Renal cortical epithelial cell (primary cell): Measurements from ENCODE around the gene CDK15. TPM values are rescaled to one million over a fixed set of nuclear protein-coding genes. Genes with fewer than 3 reads are reported as not detected.

Source experiments
- DNase-seq: peaks from one replicate; pipeline ENCODE4 v3.0.0-alpha.2; 2011; ENCODE audit warnings: low read depth
- total RNA-seq: library from RNA; depleted of rRNA; stranded (reverse); fragments of >200 nt; gene quantifications from 2 replicates; pipeline ENCODE4 v1.2.3, GENCODE V29; 2014

The CDK15 gene
- total RNA-seq, 1 donor from 2014 or later, result 0.55 TPM

DNA sequence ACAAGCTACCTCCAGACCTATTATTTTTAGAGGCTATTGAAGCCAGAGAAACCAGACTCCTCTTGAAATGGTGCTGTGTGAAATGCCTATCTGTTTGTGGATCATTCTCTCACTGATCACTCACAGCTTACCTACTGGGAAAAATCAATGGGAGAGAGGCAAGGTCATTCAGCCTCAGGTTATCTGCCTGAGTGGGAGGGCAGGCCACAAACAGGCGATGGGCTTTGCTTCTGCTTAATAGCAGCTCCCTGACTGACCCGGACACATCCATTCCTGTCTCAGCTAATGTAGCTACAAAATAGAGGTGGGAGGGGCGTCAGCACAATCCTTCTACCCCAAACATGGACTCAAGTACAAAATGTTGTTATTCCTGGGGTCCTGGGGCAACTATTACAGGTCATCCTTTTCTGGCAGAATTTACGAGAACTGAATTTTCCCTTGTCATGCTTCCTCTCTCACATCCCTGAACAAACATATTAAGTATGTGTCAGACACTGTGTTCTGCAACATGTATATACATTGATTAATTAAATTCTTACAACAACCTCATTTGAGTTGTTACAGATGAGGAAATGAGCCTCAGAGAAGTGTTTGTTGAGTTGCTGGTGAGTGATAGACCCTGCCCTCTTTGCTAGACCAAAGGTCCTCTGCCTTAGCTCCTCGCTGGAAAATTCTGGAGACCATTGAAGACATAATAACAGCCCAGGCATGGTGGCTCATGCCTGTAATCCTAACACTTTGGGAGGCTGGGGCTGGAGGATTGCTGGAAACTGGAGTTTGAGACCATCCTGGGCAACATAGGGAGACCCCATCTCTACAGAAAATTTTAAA lies 60.5 kb downstream of the CDK15 start:
- DNase-seq, result no peak

- no peak for DNase-seq
These were observed 65.1 kb downstream of the CDK15 start for GRCh38 chr2:201871471-201871870.

- DNase-seq, result no peak
These were observed 66.3 kb downstream of the CDK15 start for GRCh38 chr2:201872591-201872990.

- no peak for DNase-seq
These were observed 73.7 kb downstream of the CDK15 start for GRCh38 chr2:201879996-201880395.

GRCh38 chr2:201880579-201880978 lies 74.2 kb downstream of the CDK15 start:
- DNase-seq, result no peak

DNA sequence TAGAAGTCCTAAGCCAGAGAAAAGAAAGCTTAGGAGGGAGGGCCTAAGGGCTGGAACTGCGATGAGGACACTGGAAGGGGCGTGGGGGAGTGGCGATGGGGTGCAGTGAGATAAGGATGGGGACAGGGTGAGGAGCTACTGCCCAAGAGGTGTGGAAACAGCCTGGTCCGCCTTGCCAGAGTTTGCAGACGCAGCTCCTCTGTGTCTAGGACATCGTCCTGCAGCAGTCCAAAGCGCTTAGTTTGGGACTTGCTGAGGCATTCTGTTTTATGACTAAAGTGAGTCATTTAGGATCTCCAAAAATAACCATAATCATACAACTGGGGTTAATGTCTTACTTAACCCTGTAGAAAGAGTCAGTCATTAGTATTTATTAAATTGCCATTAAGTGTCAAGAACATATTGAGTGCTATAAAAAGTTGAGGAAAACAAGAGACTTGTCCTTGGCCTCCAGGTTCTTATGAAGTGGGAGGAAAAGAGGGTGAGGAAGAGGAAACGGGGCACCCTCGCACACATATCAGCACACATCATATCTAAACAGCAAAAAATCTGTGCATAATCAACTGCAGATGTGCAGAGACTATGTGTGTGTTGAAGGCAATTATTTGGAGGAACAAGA lies 74.8 kb downstream of the CDK15 start:
- peak; percentile 61 for DNase-seq

DNA sequence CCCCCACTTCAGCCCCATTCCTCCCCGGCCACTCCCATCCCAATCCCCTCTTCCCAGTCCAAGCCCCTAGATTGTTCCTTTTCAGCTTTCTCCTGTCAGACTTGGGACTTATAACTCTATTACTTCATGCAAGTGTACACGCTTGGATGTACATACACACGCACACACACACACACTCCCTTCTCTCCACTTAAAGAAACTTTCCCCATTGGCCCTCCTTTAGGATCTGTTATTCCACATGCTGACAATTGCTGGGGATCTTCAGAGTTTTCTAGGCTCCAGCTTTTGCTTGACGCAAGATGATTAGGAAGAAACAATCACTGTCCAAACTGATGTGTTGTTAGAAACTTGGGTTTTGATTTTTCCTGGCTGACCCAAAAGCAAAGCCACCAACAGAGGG lies 75.4 kb downstream of the CDK15 start:
- DNase-seq, result no peak

- no peak for DNase-seq
These were observed 76.2 kb downstream of the CDK15 start for GRCh38 chr2:201882353-201883090.

DNA sequence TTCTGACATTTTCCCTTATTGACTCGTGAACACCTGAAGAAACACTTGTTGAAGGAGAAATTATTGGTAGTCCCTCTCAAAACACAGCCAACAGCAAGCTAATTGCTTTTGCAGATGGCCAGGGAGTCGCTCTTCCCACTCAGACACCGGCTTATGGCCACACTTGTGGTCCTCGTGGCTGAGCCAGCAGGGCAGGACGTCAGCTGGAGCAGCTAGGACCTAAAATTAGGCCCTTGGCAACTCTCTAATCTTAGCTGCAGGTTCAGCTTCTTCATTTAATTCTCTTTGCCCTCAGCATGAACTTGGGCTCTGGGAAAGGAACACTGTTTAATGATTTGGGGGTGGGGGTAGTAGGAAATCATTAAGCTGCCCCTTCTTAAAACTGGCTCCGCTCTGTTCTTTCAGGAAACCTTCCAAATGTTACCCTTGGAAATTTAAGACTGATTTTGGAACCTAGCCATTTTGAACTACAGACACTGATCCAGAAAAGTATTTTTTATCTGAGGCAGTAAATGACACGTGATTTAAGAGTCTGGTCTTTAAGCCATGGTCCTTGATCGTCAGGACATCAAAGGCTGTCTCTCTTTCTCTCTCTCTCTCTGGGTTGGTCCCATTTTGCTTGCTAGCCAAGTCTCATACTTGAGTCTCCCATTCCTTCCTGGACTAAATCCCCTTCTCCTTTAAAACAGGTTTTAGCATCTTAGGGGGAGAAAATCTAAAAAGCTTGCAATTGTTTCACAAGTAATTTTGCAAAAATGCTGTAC lies 77.5 kb downstream of the CDK15 start:
- peak; percentile 48 for DNase-seq

GRCh38 chr2:201886504-201886903 lies 80.2 kb downstream of the CDK15 start:
- peak; percentile 95 for DNase-seq

DNA sequence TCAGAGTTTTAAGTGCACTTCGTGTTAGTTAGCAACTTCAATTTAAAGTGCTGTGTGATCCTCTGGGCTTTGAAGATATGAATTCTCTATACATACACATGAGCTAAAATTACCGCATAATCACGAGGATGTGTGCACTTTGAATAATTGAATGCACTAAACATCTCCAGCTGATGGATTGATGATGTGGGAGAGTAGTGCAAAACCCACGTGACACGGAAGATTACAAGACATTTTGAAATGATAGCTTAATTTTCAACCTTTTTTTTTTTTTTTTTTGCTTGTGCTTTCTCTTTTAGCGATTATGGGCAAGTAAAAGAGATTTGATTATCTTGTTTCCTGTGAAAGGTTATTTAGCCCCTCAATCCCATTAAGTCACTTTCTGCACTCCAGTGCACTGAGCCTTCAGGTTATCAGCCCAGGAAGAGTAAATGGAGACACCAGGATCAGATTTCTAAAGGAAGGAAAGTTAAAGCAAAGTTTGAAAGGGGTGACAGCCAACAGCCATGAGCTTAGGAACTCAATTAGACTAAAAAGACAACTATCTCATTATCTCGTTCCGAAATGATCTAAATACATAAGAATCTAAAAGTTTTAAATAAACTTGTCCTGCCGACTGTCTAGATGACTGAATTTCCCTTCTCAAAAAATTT lies 81.6 kb downstream of the CDK15 start:
- no peak for DNase-seq

DNA sequence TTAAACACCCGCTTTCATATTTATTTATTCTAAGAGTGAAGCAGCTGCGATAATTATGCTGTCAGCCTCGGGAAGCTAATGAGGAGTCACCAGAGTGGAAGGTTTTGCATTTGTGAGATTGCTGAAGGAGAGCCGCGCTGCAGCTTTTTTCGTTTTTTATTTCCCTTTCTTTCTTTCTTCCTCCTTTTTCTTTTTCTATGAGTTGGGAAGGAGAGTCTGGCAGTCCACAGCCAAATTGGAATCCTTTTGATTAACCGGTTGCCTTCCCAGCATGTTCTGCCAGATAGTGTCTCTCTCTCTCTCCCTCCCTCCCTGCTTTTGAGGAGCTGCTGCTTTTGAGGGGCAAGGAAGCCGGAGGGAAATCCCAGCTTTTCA lies 82.1 kb downstream of the CDK15 start:
- DNase-seq, result no peak

DNA sequence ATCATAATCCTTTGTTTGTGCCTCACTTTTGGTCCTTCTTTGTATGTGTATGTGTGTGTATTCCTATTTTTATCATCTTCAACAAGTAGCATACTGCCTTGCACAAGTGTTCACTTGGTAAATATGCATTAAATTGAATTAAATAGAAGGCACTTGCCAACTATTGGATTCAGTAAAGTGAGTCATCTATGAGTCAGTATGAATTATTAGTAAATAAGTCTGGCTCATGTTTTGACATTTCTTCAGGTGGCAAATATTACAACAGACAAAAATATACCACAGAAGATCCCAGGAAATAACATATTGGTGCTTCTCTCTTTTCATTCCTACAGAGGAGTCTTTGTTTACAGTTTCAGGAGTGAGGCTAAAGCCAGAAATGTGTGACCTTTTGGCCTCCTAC lies 84.1 kb downstream of the CDK15 start:
- DNase-seq, result peak; percentile 77

DNA sequence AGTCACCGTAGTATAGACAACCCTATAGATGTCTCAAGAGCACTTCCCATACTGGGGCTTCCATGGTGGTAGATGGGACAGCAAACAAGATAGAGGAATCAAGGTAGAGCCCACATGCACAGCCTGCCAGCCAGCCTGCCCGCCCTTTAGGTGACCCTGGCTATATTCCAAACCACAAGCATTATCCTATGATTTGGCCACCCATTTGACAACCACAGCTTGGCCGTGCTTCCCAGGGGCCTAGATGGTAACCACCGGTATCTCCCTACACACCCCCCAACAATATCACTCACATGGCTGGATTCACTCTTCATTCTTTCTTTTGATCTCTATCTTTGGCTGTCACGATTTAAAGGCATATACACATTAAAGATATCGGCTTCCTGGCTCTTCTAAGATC lies 85.3 kb downstream of the CDK15 start:
- no peak for DNase-seq

- DNase-seq, result no peak
These were observed 86.2 kb downstream of the CDK15 start for GRCh38 chr2:201892516-201892915.

- no peak for DNase-seq
These were observed 94.0 kb downstream of the CDK15 start for GRCh38 chr2:201900362-201900761.

- DNase-seq, result no peak
These were observed 95.4 kb downstream of the CDK15 start for GRCh38 chr2:201901786-201902185.

GRCh38 chr2:201904538-201905420 lies 98.4 kb downstream of the CDK15 start:
- DNase-seq, result no peak

- no peak for DNase-seq
These were observed 100.6 kb downstream of the CDK15 start for GRCh38 chr2:201906777-201907562.

- no peak for DNase-seq
These were observed 101.2 kb downstream of the CDK15 start for GRCh38 chr2:201907563-201907881.
